ENCODE measurements around the gene INS.
"Not testable (repeated sequence)": the region's sequence is repeated elsewhere in the genome, so short reads cannot be mapped to it uniquely, and the experiment has no call there.

The INS gene

DNA sequence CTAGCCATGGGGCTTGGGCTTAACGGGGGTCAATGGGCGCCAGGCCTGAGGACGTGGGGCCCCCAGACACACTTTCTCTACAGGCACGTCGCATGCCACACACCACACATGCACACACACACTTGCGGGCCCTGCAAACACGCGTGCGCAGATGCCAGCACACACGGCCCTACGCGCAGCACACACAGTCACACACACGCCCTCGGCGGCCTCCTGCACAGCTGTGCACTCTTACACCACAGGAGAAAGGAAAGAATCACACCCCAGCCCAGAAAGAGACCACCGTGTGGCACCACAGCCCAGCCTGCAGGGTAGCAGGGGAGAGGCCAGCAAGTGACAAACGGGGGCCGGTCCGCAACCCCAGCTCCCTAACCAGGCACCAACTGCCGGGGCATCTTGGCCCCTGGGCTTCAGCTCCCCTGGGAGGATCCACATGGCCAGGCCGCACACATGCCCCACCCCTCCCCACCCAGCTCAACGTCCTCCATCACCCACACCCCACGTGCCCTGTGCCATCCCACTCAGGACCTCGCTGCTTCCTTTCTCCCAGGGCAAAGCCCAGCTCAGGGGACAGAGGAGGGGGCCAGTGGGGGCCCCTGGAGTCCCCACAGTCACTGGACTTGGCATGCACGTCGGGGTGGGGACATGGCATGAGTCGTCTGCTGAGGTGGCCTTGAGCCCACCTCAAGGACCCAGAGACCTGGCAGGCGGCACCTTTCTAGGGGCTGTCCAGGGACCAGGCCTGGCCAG, 36.9 kb upstream of the INS start:
- H3K4me3 ChIP-seq (ENCODE audit: low read depth, low read length) = no peak overlapping the region
- TF ChIP-seq, protein P1, sequence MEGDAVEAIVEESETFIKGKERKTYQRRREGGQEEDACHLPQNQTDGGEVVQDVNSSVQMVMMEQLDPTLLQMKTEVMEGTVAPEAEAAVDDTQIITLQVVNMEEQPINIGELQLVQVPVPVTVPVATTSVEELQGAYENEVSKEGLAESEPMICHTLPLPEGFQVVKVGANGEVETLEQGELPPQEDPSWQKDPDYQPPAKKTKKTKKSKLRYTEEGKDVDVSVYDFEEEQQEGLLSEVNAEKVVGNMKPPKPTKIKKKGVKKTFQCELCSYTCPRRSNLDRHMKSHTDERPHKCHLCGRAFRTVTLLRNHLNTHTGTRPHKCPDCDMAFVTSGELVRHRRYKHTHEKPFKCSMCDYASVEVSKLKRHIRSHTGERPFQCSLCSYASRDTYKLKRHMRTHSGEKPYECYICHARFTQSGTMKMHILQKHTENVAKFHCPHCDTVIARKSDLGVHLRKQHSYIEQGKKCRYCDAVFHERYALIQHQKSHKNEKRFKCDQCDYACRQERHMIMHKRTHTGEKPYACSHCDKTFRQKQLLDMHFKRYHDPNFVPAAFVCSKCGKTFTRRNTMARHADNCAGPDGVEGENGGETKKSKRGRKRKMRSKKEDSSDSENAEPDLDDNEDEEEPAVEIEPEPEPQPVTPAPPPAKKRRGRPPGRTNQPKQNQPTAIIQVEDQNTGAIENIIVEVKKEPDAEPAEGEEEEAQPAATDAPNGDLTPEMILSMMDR (IDR thresholded peaks at IDR 0.05; ENCODE audit: low read depth, low read length) = no peak

DNA sequence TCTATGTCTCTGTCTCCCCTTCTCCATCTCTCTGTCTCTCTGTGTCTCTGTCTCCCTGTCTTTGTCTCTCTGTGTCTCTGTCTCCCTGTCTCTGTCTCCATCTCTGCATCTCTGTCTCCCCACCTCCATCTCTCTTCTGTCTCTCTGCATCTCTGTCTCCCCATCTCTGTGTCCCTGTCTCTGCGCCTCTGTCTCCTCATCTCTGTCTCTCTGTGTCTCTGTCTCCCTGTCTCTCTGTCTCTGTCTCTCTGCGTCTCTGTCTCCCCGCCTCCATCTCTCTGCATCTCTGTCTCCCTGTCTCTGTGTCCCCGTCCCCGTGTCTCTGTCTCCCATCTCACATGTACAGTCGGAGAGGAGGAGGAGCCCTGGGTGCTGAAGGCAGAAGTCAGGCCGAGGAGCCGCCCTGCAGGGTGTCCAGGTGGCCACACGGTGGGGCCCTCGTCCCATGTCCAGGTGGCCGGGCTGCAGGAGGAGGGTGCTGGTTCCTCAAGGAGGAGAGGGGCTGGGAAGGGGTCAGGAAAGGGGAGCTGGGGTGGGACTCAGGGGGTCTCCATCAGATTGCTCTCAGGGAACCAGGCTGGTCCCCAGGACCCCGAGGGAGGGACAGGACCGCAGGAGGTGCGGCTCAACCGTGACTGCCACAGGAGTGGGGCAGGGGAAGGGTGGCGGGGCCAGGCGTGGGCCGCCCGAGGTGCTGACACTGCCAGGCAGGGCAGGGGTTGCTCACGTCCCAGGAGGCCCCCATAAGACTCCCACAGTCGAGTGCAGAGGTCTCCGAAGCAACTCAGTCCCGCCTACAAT, 36.2 kb upstream of the INS start:
- TF ChIP-seq, protein P1 (IDR thresholded peaks at IDR 0.05; ENCODE audit: low read depth, low read length) = peak; percentile 74
- H3K4me3 ChIP-seq (ENCODE audit: low read depth, low read length) = no peak overlapping the region

GRCh38 chr11:2195756-2196088, 34.7 kb upstream of the INS start:
- H3K4me3 ChIP-seq (ENCODE audit: low read depth, low read length) = no peak overlapping the region
- TF ChIP-seq, protein P1 (IDR thresholded peaks at IDR 0.05; ENCODE audit: low read depth, low read length) = no peak

DNA sequence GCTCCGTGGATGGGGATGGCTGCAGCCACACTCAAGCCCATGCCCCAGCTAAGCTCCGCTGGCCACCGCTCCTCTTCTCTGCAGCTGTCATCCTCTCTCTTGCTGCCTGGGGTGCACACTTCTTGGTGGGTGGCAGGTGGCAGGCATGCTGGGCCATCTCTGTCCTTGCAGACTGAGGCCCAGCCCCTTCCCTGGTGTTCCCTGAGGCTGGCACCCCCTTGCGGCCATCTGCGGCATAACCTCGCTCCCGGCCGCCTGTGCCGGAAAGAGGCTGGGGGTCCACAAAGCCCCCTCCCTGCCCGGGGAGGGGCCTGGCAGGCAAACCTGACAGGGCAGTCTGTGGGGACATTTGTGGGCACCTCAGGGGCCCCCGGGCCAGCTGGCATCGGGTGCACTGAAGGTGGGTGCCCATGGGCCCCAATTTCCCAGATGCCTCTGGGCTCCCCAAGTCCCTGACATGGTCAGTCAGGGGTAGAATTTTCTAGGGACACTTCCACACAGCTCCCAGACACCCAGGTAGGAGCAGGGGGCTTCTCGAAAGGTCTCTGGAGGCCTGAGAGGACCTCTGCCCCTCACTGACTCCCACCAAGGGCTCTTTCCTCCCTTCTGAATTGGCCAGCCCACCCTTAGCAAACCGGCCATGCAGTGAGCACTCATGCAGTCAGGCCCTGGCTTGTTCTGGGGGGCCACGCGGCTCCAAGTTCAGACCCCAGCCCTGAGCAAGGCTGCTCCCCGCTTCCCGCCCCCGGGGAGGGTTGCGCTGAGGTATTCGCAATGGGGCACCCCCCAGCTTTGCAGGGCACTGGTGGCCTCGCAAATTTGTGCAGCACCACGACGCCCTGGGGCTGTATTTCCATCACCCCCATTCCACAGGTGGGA, 34.1 kb upstream of the INS start:
- no peak overlapping the region for H3K4me3 ChIP-seq (ENCODE audit: low read depth, low read length)
- TF ChIP-seq, protein P1 (IDR thresholded peaks at IDR 0.05; ENCODE audit: low read depth, low read length) = peak; percentile 96

DNA sequence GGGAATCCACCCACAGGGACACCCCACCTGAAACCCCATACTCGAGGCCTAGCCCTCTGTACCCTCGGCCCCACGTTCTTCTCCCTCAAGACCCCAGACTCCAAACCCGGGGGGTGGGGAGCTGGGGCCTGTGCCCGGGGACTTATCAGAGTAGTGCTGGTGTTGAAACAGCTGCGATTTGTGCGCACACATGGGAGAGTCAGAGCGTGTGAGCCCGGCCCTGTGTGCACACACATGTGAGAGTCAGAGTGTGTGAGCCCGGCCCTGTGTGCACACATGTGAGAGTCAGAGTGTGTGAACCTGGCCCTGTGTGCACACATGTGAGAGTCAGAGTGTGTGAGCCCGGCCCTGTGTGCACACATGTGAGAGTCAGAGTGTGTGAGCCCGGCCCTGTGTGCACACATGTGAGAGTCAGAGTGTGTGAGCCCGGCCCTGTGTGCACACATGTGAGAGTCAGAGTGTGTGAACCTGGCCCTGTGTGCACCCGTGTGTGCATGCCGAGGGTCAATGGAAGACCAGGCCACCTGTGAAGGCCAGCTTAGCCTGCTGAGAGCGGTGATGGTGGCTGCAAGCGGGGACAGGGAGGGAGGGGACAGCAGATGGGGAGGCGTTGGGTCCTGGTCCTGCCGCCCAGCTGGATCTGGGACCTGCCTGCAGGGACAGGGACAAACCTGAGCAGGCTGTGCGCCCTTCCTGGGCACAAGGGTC, 33.0 kb upstream of the INS start:
- H3K4me3 ChIP-seq (ENCODE audit: low read depth, low read length) = not testable (repeated sequence)

DNA sequence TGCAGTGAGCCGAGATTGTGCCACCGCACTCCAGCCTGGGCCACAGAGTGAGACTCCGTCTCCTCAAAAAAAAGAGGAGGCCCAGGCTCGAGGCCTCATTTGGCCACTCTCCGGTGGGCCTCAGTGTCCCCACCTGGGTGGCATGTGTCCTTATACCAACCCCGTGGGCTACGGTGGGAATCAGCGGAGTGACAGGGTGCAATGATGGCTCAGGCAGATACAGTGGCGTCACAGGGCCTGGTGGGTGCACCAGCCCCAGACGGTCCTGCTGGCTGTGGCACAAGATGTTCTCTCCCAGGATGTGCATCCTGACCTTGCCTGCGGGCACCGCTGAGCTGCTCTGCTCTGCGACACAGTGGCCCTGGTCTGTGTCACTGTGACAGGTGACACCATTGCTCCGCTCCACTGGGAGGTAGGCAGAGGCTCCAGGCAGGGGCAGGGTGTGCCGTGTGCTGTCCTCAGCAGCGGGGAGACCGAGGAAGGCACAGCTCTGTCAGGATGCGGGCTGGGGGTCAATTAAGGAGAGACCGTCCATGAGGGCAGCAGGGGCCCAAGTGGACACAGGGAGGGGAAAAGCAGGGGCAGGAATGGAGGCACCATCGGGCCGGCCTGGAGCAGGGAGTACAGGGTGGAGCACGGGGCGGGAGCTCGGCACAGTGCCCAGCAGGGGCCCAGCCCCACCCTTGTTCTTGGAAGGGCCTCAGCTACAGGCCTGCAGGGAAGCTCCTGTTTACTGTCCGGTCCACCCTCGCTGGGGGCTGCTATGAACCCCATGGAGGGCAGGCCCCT, 32.3 kb upstream of the INS start:
- no peak overlapping the region for H3K4me3 ChIP-seq (ENCODE audit: low read depth, low read length)
- TF ChIP-seq, protein P1 (IDR thresholded peaks at IDR 0.05; ENCODE audit: low read depth, low read length) = no peak

Measured in WI38 (cell line).